Skeletal muscle satellite cell (primary cell): ENCODE data around the gene LCOR.

Source experiments
- H3K27me3 ChIP-seq: 2 replicates; pipeline ENCODE4 v1.7.0; 2013; ENCODE audit warnings: low read length; ENCODE audit not compliant: control insufficient read depth, insufficient read depth
- H3K36me3 ChIP-seq: 2 replicates; pipeline ENCODE4 v1.7.0; 2013; ENCODE audit warnings: mild to moderate bottlenecking, control low read depth, low read length; ENCODE audit not compliant: insufficient read depth
- H3K4me1 ChIP-seq: 2 replicates; pipeline ENCODE4 v1.7.0; 2013; ENCODE audit warnings: low read length; ENCODE audit not compliant: control insufficient read depth, insufficient read depth
- H3K4me2 ChIP-seq: 2 replicates; pipeline ENCODE4 v1.7.0; 2013; ENCODE audit warnings: mild to moderate bottlenecking, low read length
- H3K4me3 ChIP-seq: 2 replicates; pipeline ENCODE4 v1.7.0; 2013; ENCODE audit warnings: low read length
- H3K9ac ChIP-seq: 2 replicates; pipeline ENCODE4 v1.7.0; 2013; ENCODE audit warnings: mild to moderate bottlenecking, low read depth, low read length, moderate library complexity
- H3K9me3 ChIP-seq: replicated peaks from 2 replicates; pipeline ENCODE4 v1.7.0; 2013; ENCODE audit warnings: mild to moderate bottlenecking, control low read depth, low read length

LCOR gene

DNA sequence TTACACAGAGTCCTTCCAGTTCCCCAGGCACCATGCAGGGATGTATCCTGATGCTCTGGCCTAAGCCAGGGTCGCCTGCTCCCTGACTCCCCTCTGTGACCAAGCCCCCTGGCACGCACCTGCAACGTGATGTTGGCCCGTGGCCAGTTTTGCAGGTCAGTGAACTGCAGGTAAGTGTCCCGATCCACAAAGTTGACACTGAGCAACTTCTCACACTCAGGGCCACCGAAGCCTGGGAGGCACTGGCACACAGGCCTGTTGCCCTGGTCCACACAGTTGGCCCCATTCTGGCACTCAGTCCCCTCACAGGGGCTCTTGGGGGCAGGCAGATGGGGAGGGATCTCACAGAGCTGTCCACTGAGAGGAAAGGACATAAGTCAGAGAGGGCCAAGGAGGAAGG, 174.3 kb downstream of the LCOR start:
- no peak overlapping the region for H3K4me3 ChIP-seq
- no peaks in the 10 kb centered on the region for H3K4me1 ChIP-seq
- no peaks in the 10 kb centered on the region for H3K36me3 ChIP-seq
- no peak overlapping the region for H3K9ac ChIP-seq
- H3K4me2 ChIP-seq: no peak overlapping the region
- H3K9me3 ChIP-seq: peaks cover 6% of the 10 kb centered on the region
- H3K27me3 ChIP-seq: peaks cover 15% of the 10 kb centered on the region

DNA sequence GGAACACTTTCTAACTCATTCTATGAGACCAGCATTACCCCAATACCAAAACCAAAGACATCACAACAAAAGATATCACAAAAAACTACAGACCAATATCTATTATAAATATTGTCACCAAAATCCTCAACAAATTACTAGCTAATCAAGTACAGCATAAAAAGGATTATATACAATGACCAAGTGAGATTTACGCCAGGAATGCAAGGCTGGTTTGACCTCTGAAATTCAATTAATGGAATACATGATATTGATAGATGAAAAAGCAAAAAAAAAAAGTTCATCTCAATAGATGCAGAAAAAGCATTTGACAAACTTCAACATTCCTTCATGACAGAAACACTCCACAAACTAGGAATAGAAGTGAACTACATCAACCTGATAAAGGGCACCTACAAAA, 175.3 kb downstream of the LCOR start:
- Histone ChIP-seq H3K27me3 (peaks cover 24% of the 10 kb centered on the region), H3K9me3 (peaks cover 6% of the 10 kb centered on the region), H3K4me2 (no peak overlapping the region), H3K4me1 (no peaks in the 10 kb centered on the region), H3K36me3 (no peaks in the 10 kb centered on the region), H3K4me3 (no peak overlapping the region), H3K9ac (no peak overlapping the region)

DNA sequence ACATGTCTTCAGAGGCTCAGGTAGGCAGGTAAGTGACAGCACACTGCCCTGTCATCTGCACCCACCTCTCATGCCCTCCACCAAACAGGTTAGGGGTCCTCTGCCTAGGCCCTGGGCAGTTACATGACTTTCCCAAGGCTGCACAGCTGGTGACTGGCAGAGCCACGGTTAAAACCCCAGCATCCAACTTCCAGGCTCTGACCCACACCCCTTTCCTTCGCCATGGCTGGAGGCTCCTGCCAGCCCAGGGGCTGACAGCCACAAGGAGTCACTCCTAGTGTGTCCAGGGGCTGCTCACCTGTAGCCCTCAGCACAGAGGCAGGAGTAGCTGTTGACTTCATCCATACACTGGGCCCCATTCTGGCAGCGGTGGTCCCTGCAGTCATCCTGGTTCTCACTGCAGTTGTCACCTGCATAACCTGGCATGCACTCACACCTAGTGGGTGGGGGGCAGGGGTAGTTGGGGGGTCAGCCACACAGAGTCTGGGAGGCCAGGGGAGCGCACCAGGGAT, 178.7 kb downstream of the LCOR start:
- Histone ChIP-seq H3K36me3 (no peaks in the 10 kb centered on the region), H3K9me3 (peaks cover 6% of the 10 kb centered on the region), H3K9ac (no peak overlapping the region), H3K4me2 (no peak overlapping the region), H3K27me3 (peaks cover 32% of the 10 kb centered on the region), H3K4me3 (no peak overlapping the region), H3K4me1 (no peaks in the 10 kb centered on the region)

DNA sequence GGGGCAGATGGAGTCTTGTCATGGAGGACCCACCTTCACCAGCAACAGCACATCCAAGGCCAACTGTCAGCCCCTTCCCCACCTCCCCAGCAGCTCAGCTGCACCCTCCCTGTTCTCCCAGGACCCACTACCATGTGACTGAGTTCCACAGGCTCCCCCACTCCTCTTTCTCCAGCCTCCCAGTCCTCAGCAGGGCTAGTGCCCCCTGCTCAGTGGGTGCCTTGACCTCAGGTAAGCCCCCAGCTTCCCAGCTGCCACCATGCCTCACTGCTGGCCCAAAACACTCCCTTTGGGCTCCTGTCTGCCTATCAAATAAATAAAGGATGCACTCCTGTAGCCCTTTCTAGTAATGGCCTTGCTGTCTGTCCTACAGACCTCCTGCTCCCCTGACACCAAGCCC, 179.3 kb downstream of the LCOR start:
- Histone ChIP-seq H3K9ac (no peak overlapping the region), H3K36me3 (no peaks in the 10 kb centered on the region), H3K4me3 (no peak overlapping the region), H3K27me3 (peaks cover 31% of the 10 kb centered on the region), H3K9me3 (peaks cover 6% of the 10 kb centered on the region), H3K4me2 (no peak overlapping the region), H3K4me1 (no peaks in the 10 kb centered on the region)

DNA sequence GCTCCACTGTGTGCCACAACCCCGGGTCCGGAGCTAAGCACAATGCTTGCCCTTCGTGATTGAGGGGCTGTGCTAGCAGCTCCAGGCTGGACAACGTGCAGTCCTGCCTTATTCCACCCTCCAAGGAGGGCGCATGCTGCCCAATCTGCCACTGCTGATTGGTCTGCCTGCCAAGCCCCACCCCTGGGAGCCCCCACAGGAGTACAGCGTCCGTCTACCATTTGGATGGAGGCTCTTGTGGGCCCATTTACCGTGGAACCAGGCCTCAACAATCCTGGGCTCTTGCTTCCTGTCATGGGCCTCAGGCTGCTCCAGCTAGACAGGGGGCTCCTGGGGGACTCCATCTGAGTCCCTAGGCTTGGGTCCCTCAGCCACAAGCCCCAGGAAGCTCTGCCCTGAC, 180.4 kb downstream of the LCOR start:
- H3K9ac ChIP-seq: no peak overlapping the region
- H3K4me1 ChIP-seq: no peaks in the 10 kb centered on the region
- no peak overlapping the region for H3K4me2 ChIP-seq
- peaks cover 5% of the 10 kb centered on the region for H3K9me3 ChIP-seq
- peaks cover 31% of the 10 kb centered on the region for H3K27me3 ChIP-seq
- no peak overlapping the region for H3K4me3 ChIP-seq
- no peaks in the 10 kb centered on the region for H3K36me3 ChIP-seq

DNA sequence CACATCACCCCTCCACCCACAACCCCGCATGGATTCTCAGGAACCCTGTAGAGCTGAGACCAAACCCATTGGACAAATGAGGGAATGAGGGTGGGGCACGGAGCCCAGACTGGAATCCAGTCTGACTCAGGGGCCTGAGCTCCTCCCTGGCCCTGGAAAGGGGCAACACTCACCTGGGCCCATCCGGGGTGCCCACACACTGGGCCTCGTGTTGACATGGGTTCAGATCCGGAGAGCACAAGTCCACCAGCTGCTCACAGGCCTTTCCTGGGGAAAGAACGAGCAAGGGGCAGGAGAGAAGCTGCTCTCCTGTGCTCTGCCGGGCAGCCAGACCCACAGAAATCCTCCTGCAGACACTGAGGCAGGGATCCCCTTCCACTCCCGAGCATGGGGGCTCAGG, 181.5 kb downstream of the LCOR start:
- H3K9ac ChIP-seq: no peak overlapping the region
- H3K9me3 ChIP-seq: no peaks in the 10 kb centered on the region
- no peak overlapping the region for H3K4me3 ChIP-seq

DNA sequence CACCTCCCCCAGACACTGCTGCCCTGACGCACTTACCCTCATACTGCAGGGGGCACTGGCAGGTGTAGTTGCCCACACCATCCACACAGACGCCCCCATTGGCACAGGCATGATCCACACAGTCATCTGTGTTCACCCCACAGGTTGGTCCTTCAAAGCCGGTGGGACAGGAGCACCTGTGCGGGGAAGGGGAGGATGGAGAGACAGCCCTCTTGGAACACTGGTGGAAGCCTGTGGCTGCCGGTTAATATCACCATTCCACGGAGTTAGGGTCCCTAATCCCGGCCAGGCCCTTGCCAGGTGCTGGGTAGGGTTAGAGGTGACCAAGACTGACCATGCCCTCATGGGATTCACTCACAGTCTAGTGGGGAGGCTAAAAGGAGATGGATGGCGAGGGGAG, 181.9 kb downstream of the LCOR start:
- Histone ChIP-seq H3K4me3 (no peak overlapping the region), H3K36me3 (no peaks in the 10 kb centered on the region), H3K4me2 (no peak overlapping the region), H3K27me3 (peaks cover 31% of the 10 kb centered on the region), H3K9me3 (no peaks in the 10 kb centered on the region), H3K4me1 (no peaks in the 10 kb centered on the region), H3K9ac (no peak overlapping the region)

More for the DNA sequence above, 181.5 kb downstream of the LCOR start:
- Histone ChIP-seq H3K4me2 (no peak overlapping the region), H3K4me1 (no peaks in the 10 kb centered on the region), H3K27me3 (peaks cover 31% of the 10 kb centered on the region), H3K36me3 (no peaks in the 10 kb centered on the region)

DNA sequence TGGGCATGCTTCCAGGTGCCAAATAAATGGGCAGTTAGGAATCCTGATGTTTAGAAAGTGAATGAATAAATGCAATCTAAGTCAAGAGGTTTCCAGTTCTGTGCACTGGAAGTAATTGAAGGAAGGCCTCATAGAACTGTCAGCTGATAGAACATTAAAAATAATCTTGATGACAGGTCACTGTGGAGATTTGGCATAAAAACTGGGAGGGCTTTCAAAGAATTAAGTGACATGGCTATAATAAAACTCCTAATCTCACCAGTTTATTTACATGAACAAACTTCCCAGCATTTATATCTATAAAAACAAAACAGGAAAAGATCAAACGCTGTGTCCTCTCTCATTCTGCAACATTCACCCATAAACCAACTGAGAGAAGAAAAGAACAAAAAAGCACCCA, 183.1 kb downstream of the LCOR start:
- Histone ChIP-seq H3K9me3 (no peaks in the 10 kb centered on the region), H3K9ac (no peak overlapping the region), H3K4me3 (no peak overlapping the region), H3K36me3 (no peaks in the 10 kb centered on the region), H3K4me1 (no peaks in the 10 kb centered on the region), H3K27me3 (peaks cover 29% of the 10 kb centered on the region), H3K4me2 (no peak overlapping the region)

DNA sequence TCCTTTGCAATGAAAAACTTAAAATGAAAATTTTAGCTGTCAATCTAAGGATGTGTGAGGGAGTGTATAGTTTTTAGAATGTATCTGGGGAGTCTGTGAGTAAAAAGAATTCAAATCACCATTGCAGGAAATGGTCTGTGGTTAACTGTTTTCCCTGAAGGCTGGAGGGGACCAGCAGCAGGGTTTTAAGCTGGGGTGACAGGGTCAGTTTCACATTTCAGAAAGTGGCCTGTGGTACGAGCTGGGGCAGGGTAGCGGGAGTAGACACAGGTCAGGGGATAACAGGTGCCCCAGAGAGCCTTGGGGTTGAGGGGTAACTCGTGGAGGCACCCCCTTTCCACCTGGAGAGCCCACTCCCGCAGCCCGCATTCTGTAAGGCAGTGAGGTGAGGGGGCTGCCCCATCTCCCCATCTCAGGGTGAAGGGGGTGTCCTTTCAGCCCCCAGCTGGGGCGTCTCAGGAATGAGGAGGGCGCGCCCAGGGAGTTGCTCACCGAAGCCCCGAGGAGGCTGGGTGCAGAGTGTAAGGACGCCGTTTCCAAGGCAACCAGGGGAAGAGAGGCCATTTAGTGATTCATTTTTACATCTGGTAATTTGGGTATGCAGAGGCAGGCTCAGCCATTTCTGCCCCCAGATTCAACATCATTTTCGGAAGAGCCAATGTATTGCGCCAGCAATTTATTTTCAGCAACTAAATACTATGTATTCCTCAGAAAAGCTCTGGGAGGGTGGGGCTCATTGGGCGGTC, 184.8 kb downstream of the LCOR start:
- Histone ChIP-seq H3K9me3 (no peaks in the 10 kb centered on the region), H3K27me3 (peaks cover 19% of the 10 kb centered on the region), H3K9ac (no peak overlapping the region), H3K36me3 (no peaks in the 10 kb centered on the region), H3K4me3 (no peak overlapping the region), H3K4me2 (no peak overlapping the region), H3K4me1 (peaks cover 4% of the 10 kb centered on the region)

DNA sequence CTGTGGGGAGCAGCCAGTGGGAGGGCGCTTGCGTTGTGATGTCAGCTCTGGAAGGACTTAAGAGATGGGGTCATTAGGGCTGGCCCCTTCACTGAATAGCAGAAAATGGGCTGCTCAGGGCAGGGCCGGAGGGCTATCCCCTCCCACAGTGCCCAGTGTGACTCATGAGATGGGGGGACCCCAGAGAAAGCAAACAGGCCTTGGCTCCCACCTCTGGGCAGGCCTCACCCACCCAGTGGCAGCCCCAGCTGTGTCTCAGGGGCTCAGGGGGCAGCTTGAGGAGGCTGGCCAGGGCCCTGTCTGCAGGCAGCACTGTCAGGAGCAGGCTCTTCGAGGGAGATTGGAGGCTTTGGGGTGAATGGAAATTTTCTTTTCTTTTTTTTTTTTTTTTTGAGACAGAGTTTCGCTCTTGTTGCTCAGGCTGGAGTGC, 185.4 kb downstream of the LCOR start:
- peaks cover 4% of the 10 kb centered on the region for H3K4me1 ChIP-seq
- no peaks in the 10 kb centered on the region for H3K9me3 ChIP-seq
- H3K4me2 ChIP-seq: no peak overlapping the region
- no peak overlapping the region for H3K9ac ChIP-seq
- H3K27me3 ChIP-seq: peaks cover 15% of the 10 kb centered on the region
- H3K36me3 ChIP-seq: no peaks in the 10 kb centered on the region
- no peak overlapping the region for H3K4me3 ChIP-seq

DNA sequence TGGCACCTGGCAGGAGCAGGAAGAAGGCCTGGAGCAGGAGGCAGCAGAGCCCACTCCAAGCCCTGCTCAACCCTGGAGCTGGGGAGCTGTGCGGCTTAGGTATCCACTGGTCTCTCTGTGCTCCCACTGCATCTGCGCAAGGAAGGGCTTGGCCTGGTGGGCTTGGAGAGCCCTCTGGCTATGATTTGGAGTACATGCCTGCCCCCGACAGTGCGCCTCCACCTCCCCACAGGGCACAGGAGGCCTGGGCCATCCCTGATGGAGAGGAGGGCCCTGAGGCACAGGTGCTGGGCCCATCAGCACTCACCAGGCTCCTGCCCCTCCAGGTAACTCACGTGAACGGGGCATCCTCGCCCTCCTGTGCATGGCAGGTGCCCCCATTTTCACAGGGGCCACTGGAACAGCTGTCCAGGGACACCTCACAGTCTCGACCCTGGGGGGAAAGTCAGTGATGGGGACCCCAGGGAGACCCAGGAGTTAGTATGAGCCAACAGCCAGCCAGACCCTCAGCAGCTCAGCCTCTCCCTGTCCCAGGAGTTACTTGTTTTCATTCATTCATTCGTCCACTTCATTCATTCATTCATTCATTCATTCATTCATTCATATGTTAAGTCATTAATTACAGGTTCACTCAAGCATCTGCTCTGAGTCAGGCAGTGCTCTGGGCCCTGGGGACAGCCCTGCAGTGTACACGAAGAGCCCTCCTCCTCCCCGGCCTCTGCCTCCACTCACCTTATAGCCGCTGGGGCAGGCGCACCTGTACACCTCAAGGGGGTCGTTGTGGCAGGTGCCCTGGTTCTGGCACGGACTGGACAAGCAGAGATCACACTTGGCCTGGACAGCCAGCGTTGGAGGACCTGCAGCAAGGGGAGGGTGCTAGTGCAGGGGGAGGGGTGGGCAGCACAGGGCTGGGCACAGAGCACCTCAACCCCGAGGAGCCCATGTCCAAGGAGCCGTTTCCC, 186.4 kb downstream of the LCOR start:
- H3K4me1 ChIP-seq: peaks cover 7% of the 10 kb centered on the region
- no peak overlapping the region for H3K4me3 ChIP-seq
- no peak overlapping the region for H3K4me2 ChIP-seq
- H3K27me3 ChIP-seq: peaks cover 6% of the 10 kb centered on the region
- no peak overlapping the region for H3K9ac ChIP-seq
- H3K36me3 ChIP-seq: no peaks in the 10 kb centered on the region
- H3K9me3 ChIP-seq: no peaks in the 10 kb centered on the region
